GM12892 (cell line): ENCODE data around the gene NDUFA5.

ENCODE experiments used
- DNase-seq: peaks from one replicate; pipeline ENCODE4 v3.0.0; 2011; ENCODE audit not compliant: insufficient read length
- FAIRE-seq: peaks from 2 replicates; lab custom pipeline; 2011; peaks lifted over from hg19 to GRCh38; lab: Jason Lieb, UNC
- POLR2A ChIP-seq: IDR thresholded peaks from 2 replicates; pipeline ENCODE4 v1.6.1; 2011; ENCODE audit warnings: low read depth, low read length, control low read depth
- POLR2AphosphoS5 ChIP-seq: IDR thresholded peaks from 2 replicates; pipeline ENCODE4 v1.6.1; 2011; ENCODE audit warnings: low read depth, low read length, control low read depth
- TAF1 ChIP-seq: IDR thresholded peaks from 2 replicates; pipeline ENCODE4 v1.6.1; 2011; ENCODE audit warnings: low read depth, mild to moderate bottlenecking, control low read depth, low read length, borderline replicate concordance

Gene NDUFA5

DNA sequence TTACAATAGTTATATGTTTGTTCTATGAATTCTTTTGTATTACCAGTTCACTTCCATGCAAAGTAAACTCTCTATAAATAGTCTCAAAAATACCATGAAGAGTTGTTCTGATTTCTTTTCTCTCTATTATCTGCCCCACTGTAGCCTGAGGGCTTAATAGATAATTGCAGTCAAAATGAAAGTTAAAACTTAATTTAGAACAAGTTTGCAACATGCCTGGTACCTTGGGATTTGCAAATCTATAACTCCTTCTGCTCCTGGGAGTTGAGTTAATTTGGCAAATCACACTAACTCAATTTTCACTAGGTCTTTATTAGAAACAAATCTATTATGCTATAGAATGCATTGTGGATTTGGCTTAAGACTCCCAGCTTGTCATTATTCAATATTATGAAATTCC lies 21.8 kb upstream of the NDUFA5 start:
- TF ChIP-seq POLR2AphosphoS5 (no peak), TAF1 (no peak), POLR2A (no peak)
- FAIRE-seq (no peak), DNase-seq (no peak)

DNA sequence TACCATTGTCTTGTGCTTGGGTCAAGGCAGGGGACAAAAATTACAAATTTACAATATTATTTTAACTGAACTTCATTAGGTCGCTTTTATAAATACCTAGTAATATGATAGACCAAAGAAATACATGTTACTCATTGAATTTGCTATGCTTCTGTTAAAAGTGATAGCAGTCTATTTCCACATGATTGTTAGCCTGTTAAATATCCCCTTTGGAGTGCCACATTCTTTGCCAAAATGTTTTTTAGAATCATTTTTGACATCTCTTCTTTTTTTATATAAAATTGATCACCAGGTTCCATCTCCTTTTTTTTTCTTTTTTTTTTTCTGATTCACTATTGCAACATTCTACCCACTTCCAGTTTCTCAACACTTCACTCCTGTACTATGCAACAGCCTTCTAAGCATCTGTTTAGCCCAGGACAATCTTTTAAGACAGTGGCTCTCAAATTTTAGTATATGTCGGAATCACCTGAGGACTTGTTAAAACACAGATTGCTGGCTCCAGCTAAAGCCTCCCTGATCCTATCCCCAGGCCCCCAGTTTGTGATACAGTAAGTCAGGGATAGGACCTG lies 16.4 kb upstream of the NDUFA5 start:
- TF ChIP-seq POLR2A (no peak), POLR2AphosphoS5 (no peak), TAF1 (no peak)
- no peak for FAIRE-seq
- no peak for DNase-seq

DNA sequence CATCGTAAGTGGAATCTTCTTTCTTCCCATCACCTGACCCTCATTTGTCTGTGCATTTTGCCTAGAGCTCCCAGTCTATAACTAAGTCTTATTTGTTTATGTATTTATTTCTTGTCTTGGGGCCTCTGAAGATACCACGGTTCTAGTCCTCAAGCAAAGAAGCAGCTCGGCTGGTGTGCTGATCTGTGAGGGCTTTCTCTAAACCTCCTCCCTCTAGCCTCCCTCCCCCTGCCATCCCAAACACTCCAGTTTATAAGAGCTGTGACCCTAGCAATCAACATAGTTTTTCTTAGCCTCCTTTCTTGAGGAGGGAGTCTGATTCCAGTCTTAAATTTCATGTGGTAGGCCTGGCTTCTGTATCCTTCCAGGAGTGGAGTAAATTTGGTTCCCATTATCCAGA lies 15.7 kb upstream of the NDUFA5 start:
- TF ChIP-seq POLR2A (no peak), TAF1 (no peak), POLR2AphosphoS5 (no peak)
- DNase-seq (no peak), FAIRE-seq (no peak)

DNA sequence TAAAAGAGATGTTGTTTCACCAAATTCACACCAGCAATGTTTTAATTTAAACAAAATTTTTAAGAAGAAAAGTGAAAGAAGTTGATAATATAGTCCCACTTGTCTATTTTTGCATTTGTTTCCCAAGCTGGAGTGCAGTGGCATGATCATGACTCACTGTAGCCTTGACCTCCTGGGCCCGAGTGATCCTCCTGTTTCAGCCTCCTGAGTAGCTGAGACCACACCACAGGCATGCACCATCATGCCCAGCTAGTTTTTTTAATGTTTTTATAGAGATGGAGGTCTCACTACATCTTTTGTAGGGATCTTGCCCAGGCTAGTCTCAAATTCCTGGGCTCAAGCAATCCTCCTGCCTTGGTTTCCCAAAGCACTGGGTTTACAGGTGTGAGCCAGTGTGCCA lies 14.1 kb upstream of the NDUFA5 start:
- FAIRE-seq: no peak

DNA sequence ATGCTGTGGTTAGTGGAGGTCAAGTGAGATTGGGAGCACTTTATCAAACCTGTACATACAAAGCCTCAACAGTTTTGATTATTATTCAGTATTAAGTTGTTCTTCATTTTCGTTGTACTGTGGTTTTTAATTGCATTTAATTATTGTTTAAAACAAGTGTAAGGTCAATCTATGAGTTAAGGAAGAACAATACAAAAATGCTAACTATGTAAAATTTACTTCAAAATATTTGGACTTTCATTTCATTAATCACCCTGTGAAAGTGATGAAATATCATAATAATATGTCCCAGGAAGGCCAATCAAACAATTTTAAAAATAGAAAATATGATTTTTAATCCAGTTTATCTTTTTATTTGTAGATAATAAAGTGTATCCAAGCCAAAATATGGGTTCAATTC lies 13.6 kb upstream of the NDUFA5 start:
- TF ChIP-seq TAF1: no peak
- no peak for TF ChIP-seq POLR2AphosphoS5
- TF ChIP-seq POLR2A: no peak
- FAIRE-seq (no peak), DNase-seq (no peak)

More for the DNA sequence above, 14.1 kb upstream of the NDUFA5 start:
- DNase-seq: no peak
- TF ChIP-seq POLR2AphosphoS5: no peak
- no peak for TF ChIP-seq TAF1
- TF ChIP-seq POLR2A: no peak

DNA sequence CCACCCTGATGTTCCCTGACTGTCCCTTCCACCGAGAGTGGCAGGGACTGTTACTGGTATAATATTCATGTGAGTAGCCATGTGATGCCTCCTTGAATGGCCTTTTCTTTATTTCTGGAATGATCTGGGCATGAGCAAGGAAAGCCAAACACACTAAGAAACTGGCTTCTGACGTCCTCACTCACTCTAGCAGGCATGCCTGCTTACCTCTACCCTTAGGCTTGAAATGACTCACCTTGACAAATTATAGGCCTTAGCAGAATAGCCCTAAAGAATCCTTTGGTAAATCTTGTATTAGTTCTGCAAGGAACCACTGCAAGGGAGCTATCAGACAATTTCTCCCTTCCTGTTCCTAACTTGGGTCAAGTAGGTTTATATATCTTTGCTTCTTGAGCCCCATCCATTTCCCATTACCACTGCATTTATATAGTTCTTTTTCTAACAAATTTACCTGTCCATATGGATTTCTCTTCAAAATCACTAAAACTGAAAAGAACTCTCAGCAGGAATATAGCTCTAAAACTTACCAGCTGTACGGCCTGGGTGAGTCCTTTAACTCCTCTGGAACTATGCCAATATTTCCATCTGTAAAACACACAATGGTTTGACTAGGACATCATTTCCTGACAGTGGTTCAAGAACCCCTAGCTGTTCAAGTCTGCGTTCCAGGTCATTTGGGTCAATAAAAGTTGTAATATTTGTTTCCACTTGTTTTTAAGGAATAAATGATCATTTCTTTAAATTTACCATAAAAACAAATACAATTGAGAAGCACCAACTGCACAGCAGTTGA lies 13.0 kb upstream of the NDUFA5 start:
- DNase-seq (no peak), FAIRE-seq (no peak)
- TF ChIP-seq POLR2A (no peak), TAF1 (no peak), POLR2AphosphoS5 (no peak)

DNA sequence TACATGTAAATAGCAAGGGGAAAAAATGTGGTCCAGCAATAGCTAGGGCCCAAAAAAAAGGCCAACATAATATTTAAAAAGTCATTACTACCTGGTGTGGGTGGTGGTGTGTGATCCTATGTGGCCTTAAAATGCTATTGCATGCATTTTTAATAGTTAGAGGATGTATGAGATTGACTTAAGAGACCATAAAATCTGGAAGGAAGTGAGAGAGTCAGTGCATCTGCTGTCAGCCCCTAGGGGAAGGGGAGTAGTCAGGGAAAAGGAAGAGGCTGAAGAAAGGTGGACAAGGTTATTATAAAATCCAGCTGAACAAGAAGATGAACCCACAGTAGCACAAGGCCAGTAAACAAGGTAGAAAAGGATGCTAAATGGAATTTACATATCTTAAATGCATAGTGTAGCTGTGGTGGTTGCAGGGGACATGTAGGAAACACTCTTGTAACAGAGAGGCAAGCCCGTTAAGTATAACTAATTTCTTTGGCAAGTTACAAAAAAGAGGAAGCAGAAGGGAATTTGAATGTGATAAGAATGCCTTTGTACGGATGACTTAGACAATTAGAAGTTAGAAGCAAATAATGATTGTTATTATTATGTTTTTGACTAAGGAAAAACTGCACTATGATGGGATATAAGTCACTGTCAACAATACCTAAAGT lies 11.9 kb upstream of the NDUFA5 start:
- TF ChIP-seq POLR2A (no peak), TAF1 (no peak), POLR2AphosphoS5 (no peak)
- no peak for DNase-seq
- peak; percentile 14 for FAIRE-seq

DNA sequence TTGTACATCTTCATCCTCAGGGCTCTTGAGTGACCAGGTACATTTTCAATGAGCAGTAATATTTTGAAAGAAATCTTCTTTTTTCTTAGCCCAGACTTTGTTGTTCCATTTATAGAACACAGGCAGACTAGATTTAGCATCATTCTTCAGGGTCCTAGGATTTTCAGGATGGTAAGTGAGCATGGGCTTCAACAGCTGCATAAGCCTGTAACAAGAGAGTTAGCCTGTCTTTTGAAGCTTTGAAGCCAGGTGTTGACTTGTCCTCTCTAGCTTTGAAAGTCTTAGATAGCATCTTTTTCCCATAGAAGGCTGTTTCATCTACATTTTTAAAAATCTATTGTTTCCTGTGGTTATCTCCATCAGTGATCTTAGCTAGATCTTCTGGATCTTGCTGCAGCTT lies 4.5 kb upstream of the NDUFA5 start:
- FAIRE-seq: no peak
- TF ChIP-seq POLR2A (no peak), TAF1 (no peak), POLR2AphosphoS5 (no peak)

DNA sequence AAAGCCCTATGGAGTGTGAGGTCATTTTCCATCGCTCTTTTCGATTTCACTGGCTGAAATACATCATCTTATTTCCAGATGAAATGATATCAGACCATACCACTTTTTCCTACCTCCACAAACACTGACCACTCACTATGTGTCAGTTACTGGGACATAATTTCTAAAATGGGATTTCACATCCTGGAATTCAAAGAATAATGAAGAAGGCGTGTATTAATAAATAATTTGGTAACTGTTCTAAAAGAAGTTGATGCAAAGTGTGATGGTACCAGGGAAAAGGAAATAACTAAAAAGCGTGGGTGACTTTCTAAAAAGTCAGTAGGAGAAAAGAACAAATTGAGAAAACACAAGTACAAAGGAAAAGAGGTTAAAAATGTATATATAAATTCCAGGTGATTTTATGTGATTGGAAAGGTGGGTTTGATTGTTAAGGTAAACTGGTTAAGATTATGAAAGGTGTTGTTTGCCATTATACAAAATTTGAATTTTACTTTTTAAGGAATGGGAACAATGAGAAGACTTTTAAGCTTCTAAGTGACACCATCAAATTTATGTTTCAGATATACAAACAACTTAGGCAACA lies 764 bp upstream of the NDUFA5 start:
- FAIRE-seq: no peak
- TF ChIP-seq POLR2AphosphoS5 (no peak), POLR2A (no peak), TAF1 (no peak)
- DNase-seq: no peak

More for the DNA sequence above, 4.5 kb upstream of the NDUFA5 start:
- DNase-seq: no peak

DNA sequence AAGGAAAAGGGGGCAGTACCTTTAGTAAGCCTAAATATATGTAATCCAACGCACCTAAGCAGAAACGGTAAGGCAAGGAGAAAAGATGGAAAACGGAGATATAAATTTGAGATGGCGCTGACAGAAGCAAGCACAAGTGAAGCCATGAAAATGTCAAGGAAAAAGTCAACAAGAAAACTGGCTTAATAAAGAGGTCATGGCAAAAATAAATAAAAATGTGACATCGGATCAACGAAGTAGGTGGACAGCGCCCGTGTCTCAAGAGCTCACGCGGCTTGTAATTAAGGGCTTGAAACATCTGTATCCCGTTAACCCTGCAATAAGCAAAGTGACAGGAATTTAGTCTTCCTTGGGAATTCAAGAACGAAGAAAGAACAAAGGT lies 611 bp downstream of the NDUFA5 start:
- TF ChIP-seq POLR2AphosphoS5: no peak
- DNase-seq: no peak
- FAIRE-seq: no peak

DNA sequence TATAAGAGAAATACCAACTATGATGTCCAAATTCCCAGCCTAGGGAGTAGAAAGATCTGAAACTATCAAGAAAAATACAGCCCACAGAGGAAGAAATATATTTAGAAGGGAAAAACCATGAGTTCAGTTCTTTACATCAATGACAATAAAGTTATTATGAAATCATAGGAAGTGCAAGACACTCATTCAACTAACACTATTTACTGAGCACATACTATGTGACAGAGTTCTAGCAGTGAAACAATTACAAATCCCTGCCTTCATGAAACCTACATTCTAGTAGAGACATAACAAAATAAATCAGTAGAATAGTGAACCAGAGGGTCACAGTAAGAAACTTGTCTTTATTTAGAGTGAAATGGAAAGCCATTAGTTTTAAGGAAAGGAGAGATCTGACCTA lies 2.1 kb downstream of the NDUFA5 start:
- TF ChIP-seq TAF1 (no peak), POLR2A (no peak), POLR2AphosphoS5 (no peak)
- FAIRE-seq: no peak
- DNase-seq: no peak
